Measurements from ENCODE around the gene GMNN. TPM values are rescaled to one million over a fixed set of nuclear protein-coding genes. Genes with fewer than 3 reads are reported as not detected.

GMNN gene
- total RNA-seq, 4 donors from 2014 or later, result 8.2 to 24.8 (median 16.3) TPM

GRCh38 chr6:24822696-24823095 is 48.0 kb downstream of the GMNN start:
- Histone ChIP-seq H3K4me3 (no peak overlapping the region), H3K4me1 (no peaks in the 10 kb centered on the region), H3K27ac (no peak overlapping the region), H3K27me3 (no peaks in the 10 kb centered on the region), H3K36me3 (no peaks in the 10 kb centered on the region), H3K9me3 (no peaks in the 10 kb centered on the region)
- TF ChIP-seq POLR2A (IDR thresholded peaks at IDR 0.05), result no peak
- no peak for TF ChIP-seq CTCF (IDR thresholded peaks at IDR 0.05)
- DNase-seq, result no peak

DNA sequence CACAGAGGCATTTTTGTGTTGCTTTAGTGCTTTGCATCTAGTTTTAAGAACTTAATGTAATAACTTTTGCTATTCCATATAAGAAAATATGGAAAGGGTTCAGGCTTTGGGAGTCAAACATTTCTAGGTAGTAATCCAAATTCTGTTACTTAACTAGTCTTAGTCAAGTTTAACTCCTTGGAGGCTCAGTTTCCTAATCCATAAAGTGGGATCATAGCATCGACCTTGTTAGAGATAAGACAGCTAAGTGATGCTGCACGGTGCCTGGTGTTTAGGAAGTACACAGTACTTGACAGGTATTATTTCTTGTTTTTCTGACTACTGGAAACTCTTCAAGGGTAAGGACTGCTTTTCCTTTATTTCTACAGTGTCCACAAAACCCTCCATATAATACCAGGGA is 48.4 kb downstream of the GMNN start:
- no peaks in the 10 kb centered on the region for H3K27me3 ChIP-seq
- no peak overlapping the region for H3K4me3 ChIP-seq
- H3K36me3 ChIP-seq, result no peaks in the 10 kb centered on the region
- H3K9me3 ChIP-seq, result no peaks in the 10 kb centered on the region
- no peak for DNase-seq
- no peak overlapping the region for H3K27ac ChIP-seq
- no peaks in the 10 kb centered on the region for H3K4me1 ChIP-seq
- TF ChIP-seq CTCF (IDR thresholded peaks at IDR 0.05) (no peak), POLR2A (IDR thresholded peaks at IDR 0.05) (no peak)

- DNase-seq, result no peak
- no peak for TF ChIP-seq POLR2A (IDR thresholded peaks at IDR 0.05)
- TF ChIP-seq CTCF (IDR thresholded peaks at IDR 0.05), result no peak
- no peaks in the 10 kb centered on the region for H3K4me1 ChIP-seq
- H3K27ac ChIP-seq, result no peak overlapping the region
- H3K9me3 ChIP-seq, result no peaks in the 10 kb centered on the region
- no peak overlapping the region for H3K4me3 ChIP-seq
- no peaks in the 10 kb centered on the region for H3K27me3 ChIP-seq
- no peaks in the 10 kb centered on the region for H3K36me3 ChIP-seq
Observed at GRCh38 chr6:24824142-24824938, 49.6 kb downstream of the GMNN start.

DNA sequence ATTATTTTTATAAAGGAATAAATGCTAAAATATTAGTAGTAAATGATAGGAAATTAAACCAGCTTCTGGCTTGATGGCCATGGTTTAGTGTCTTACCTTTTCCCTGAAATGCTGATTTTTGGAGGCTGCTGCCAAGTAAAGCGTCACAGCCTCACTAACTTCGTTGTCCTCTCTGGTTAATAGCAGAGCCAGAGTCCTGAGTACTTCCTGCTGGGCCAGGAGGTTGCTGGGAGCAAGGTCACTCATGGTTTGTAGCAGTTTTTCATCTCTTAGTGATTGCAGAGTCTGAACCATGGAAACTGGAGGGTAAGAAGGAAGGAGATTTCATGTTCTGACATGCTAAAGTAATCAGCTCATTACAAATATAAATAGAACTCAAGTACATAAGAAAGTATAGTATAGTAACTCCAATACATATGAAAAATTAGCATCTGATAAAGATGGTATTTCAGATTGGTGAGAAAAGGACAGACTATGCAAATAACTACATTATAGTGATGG is 50.4 kb downstream of the GMNN start:
- Histone ChIP-seq H3K4me1 (no peaks in the 10 kb centered on the region), H3K27ac (no peak overlapping the region), H3K27me3 (no peaks in the 10 kb centered on the region), H3K9me3 (no peaks in the 10 kb centered on the region), H3K36me3 (no peaks in the 10 kb centered on the region), H3K4me3 (no peak overlapping the region)
- TF ChIP-seq CTCF (IDR thresholded peaks at IDR 0.05) (no peak), POLR2A (IDR thresholded peaks at IDR 0.05) (no peak)
- no peak for DNase-seq

DNA sequence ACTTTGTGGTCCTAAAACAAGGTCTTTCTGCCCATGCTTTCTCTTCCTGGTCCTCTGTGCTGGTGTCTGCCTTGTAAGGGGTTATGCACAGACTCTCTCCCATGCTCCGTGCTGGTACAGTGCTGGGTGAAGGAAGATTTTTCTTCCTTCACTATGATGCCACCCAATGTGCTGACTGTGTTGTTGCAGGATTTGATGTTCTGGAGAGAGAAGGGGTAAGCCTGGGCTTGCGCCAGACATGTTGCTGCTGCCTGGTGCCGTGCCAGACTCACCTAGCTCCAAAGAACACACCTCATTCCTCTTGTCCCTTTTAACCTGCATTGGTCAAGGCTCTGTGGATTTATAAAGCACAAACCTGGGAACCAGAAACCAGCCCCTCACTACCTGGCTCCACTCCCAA is 52.4 kb downstream of the GMNN start:
- DNase-seq, result no peak
- Histone ChIP-seq H3K4me1 (no peaks in the 10 kb centered on the region), H3K27me3 (no peaks in the 10 kb centered on the region), H3K9me3 (no peaks in the 10 kb centered on the region), H3K4me3 (no peak overlapping the region), H3K27ac (no peak overlapping the region), H3K36me3 (no peaks in the 10 kb centered on the region)
- TF ChIP-seq POLR2A (IDR thresholded peaks at IDR 0.05), result no peak
- TF ChIP-seq CTCF (IDR thresholded peaks at IDR 0.05), result no peak
